ENCODE results near the gene IRX6.

GRCh38 chr16:55341681-55342080 lies 17.7 kb downstream of the IRX6 start:
- no peak for TF ChIP-seq CTCF (IDR thresholded peaks at IDR 0.05)
- TF ChIP-seq POLR2AphosphoS5 (IDR thresholded peaks at IDR 0.05) = no peak
- no peak for TF ChIP-seq EP300 (IDR thresholded peaks at IDR 0.05)
